ENCODE measurements around the gene SPATC1L.

The SPATC1L gene

DNA sequence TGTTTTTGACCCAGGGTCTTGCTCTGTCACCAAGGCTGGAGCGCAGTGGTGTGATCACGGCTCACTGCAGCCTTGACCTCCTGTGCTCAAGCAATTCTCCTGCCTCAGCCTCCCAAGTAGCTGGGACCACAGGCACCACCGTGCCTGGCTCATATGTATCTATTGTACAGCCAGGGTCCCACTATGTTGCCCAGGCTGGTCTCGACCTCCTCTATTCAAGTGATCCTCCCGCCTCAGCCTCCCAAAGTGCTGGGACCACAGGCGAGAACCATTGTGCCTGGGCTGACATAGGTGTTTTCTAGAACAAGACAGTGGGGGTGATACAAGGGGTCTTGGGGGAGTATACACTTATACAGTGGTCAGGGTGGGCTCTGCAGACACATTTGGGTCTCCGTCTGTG lies 46.4 kb downstream of the SPATC1L start:
- in situ Hi-C loops (cut with MboI; ENCODE audit: low sequenced_read_pairs): no loop called here

DNA sequence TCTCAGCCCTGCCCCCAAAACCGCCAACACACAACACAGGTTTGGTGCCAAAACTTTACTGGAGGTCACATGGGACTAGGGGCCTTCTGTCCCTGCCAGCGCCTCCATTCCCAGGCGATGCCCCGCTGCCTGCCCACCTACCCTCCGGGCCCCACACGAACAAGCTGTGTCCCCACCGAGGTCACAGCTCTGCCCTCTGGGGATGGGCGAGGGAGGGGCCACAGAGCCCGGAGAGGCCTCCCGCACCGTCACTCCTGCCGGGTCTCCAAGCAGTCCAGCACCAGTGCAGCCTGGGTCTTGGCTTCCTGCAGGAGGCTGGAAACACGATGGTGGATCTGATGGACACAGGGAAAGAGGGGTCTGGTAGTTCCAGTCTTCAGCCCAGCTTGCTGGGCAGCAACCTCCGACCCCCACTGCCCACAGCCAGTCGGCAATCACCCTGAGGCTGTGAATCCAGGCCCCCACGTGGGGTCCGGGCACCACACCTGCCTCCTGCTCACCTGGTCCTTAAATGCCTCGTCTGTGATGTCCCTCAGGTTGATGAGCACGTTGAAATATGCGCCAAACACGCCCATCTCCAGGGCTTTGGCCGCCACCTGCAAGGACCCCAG lies 47.4 kb downstream of the SPATC1L start:
- in situ Hi-C loops (cut with MboI; ENCODE audit: low sequenced_read_pairs): no loop called here

GRCh38 chr21:46135782-46136395 lies 48.4 kb downstream of the SPATC1L start:
- in situ Hi-C loops (cut with MboI; ENCODE audit: low sequenced_read_pairs): no loop called here

GRCh38 chr21:46131838-46132651 lies 52.2 kb downstream of the SPATC1L start:
- in situ Hi-C loops (cut with MboI; ENCODE audit: low sequenced_read_pairs): no loop called here

DNA sequence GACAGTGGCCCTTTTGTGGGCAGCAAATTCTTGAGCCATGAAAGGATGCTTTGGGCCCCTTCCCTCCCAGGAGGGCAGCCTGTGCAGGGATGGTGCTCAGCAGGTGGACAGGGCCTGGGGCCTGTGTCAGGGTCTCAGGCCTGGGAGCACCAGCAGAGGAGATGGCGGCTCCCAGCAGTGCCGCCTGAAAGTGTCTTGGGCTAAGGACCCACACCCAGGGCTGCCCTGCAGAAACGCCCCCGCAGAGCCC lies 52.7 kb downstream of the SPATC1L start:
- in situ Hi-C loops (cut with MboI; ENCODE audit: low sequenced_read_pairs): no loop called here

DNA sequence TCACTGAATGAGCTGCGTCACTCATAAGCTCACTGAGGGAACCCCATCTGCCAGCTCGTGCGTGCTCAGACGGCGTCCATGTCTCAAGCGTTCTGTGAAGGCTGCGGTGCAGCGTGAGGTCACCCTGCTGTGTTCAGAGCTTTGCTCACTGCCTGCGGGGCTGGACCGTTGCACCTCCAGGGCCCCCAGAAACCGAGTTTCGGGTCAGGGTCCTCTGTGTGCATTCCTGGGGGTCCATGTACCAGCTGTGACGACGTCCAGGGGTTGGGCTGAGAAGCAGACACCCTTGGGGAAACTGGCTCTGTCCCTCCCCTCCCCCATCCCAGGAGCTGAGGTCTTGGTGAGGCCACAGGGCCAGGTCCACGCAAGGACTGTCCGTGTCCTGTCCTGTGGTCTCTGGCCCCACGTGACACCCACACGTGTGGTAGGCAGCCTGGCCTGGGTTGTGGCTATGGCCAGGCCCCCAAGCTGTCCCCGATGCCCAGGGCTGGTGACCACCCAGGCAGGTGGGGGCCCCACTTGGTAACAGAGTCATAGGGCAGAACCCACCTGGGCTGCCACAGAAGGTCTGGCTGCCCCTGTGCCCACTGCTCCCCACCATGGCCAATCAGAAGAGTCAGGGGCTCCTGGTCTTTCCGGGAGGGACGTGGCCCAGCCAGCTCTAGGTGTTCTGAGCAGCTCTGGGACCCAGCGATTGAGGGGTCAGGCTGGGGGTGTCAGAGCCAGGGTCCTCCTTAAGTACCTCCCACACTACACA lies 53.2 kb downstream of the SPATC1L start:
- in situ Hi-C loops (cut with MboI; ENCODE audit: low sequenced_read_pairs): no loop called here

- in situ Hi-C loops (cut with MboI; ENCODE audit: low sequenced_read_pairs): no loop called here
These were observed 54.2 kb downstream of the SPATC1L start for GRCh38 chr21:46129846-46130651.

DNA sequence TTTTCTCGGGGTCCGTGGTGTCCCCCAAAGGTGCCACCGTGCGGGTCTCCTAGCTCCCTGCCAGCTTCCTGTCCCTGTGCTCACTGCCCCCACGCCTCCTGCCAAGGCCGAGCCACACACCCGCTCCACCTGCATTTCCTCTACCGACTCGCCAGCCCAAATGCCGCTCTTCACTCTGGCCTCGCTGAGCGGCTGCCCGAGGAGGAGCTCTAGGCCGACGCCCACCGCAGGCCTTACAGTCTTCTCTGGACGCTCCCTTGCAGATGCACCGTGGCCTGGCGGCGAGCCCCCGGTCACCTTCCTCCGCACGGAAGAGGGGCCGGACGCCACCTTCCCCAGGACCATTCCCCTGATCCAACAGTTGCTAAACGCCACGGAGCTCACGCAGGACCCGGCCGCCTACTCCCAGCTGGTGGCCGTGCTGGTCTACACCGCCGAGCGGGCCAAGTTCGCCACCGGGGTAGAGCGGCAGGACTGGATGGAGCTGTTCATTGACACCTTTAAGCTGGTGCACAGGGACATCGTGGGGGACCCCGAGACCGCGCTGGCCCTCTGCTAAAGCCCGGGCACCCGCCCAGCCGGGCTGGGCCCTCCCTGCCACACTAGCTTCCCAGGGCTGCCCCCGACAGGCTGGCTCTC lies 55.2 kb downstream of the SPATC1L start:
- in situ Hi-C loops (cut with MboI; ENCODE audit: low sequenced_read_pairs): no loop called here

DNA sequence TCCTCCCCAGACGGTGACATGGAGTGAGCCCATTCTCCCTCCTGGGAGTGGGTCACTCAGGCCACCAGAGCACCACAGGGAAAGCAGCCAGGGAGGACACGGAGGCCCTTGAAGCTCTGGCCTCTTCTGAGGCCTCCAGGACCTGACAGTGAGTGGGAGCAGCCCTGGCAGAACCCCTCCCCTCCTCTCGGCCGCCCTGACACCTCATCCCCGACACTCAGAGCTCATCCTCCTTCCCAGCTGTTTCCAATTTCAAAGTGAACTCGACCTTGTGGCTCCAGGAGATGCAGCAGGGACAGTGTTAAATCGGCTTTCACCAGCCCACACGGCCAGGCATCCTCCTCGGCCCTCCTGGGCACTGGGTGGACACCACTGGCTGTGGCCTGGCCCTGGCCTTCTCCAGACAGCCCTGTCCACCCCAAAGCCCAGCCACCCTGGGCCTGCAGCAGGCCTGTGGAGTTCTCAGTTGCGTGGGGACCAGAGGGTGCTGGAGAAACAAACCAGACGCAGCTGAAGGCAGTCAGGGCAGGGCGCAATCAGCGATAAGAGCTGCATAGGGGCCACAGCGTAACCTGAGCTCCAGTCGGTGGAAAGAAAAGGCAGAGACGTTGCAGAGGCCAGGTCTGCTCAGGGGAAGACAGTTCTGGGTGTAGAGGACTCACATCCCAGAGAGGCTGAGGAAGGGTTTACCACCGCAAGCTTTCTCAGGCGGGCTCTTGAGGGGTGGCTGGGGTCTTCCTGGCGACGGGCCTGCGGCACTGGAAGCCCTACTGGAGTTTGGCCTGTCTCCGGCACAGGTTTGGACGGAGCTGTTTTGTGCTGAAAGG lies 55.9 kb downstream of the SPATC1L start:
- in situ Hi-C loops (cut with MboI; ENCODE audit: low sequenced_read_pairs): no loop called here

GRCh38 chr21:46127239-46128105 lies 56.8 kb downstream of the SPATC1L start:
- in situ Hi-C loops (cut with MboI; ENCODE audit: low sequenced_read_pairs): no loop called here

GRCh38 chr21:46126309-46127238 lies 57.7 kb downstream of the SPATC1L start:
- in situ Hi-C loops (cut with MboI; ENCODE audit: low sequenced_read_pairs): no loop called here

DNA sequence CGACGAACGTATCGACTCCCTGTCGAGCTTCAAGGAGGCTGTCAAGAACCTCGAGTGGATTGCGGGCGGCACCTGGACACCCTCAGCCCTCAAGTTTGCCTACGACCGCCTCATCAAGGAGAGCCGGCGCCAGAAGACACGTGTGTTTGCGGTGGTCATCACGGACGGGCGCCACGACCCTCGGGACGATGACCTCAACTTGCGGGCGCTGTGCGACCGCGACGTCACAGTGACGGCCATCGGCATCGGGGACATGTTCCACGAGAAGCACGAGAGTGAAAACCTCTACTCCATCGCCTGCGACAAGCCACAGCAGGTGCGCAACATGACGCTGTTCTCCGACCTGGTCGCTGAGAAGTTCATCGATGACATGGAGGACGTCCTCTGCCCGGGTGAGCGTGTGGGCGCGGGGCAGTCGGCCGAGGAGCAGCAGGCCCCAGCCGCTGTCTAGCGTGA lies 58.4 kb downstream of the SPATC1L start:
- in situ Hi-C loops (cut with MboI; ENCODE audit: low sequenced_read_pairs): no loop called here

DNA sequence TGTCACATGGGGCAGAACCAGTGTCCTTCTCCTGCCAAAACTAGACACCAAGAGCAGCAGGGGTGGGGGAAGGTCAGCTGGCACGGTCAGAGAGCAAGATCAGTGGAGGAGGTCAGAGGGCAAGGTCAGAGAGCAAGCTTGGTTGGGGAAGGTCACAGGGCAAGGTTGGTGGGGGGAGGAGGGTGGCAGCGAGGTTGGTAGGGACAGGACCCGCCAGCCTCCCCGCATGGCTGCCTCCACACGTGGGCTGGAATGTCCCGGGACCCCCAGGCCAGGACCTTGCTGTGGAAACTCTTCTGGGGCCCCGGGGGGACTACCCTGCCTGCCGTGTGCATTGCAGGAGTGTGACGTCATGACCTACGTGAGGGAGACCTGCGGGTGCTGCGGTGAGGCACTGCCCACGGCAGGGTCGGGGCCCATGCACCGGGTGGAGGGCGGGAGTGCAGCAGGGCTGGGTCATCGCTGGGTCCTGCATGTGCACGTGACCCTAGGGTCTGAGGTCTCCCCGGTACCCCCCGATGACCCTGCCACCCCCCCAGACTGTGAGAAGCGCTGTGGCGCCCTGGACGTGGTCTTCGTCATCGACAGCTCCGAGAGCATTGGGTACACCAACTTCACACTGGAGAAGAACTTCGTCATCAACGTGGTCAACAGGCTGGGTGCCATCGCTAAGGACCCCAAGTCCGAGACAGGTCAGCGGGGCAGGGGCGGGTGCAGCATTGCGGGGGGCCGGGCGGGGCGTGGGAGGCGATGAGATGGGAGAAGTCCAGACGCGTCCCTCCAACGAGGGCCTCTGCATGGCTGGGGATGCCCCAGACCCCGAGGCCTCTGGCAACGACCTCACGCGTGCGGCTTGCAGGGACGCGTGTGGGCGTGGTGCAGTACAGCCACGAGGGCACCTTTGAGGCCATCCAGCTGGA lies 59.1 kb downstream of the SPATC1L start:
- in situ Hi-C loops (cut with MboI; ENCODE audit: low sequenced_read_pairs): no loop called here

GRCh38 chr21:46124083-46124925 lies 60.0 kb downstream of the SPATC1L start:
- in situ Hi-C loops (cut with MboI; ENCODE audit: low sequenced_read_pairs): no loop called here

Measured in HL-60/S4 (cell line).